ENCODE results near the gene HSPB1.
A peak's percentile ranks its signal among the peaks of the same experiment; 100 is the strongest.
"Not testable (repeated sequence)": the region's sequence is repeated elsewhere in the genome, so short reads cannot be mapped to it uniquely, and the experiment has no call there.

The HSPB1 gene

DNA sequence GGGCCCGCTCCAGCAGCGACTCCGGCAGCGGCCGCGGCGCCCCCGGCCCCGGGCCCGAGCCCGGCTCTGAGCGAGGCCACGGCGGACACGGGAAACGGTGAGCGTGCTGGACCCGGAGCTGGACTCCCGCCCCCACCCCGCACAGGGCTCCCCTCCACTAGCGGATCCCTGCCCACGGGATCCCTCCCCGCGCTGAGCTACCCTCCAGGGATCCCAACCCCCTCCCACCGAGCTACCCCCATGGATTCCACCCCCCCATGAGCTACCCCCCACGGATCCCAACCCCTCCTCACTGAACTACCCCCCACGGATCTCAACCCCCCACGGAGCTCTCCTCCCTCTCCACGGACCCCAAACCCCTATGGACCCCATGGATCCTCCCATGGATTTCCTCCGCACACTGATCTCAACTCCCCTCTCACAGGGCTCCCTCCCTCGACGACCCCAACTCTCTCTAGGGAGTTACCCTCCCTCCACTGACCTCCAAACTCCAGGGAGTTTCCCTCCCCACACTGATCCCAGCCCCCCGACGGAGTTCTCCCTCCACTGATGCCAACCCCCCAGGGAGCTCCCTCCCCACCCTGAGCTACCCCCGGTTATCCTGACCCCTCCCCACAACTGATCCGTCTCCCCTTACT, 20.6 kb upstream of the HSPB1 start:
- DNase-seq (ENCODE audit: low read depth, low spot score), result no peak

DNA sequence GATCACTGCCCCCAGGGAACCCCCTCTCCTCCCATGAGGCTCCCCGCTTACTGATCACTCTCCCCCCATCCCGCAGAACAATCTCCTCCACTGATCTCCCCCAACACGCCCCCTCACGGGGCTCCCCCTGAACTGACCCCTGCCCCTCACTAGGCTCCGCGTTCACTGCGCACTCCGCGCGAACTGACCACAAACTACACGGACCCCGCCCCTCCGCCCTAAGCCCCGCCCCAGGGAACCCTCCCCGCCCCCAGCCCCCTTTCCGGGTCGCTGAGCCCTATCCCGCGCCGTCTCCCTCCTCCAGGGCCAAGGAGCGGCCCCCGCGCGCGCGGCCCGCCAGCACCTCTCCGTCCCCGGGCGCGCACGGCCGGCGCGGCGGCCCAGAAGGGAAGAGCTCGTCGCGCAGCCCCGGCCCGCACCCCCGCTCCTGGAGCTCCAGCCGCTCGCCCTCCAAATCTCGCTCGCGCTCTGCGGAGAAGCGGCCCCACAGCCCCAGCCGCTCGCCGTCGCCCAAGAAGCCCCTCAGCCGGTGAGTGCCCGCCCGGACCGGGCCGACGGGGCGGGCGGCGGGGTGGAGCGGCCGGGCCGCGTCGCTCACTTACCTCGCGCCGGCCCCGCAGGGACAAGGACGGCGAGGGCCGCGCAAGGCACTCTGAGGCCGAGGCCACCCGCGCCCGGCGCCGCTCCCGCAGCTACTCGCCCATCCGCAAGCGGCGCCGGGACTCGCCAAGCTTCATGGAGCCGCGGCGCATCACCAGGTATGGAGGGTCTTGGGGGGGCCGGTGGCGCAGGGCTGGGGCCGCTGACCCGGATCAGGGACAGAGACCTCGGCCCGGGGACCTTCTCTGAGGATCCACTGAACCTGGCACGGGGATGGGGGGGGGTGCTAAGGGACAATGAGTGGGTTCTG, 19.9 kb upstream of the HSPB1 start:
- no peak for DNase-seq (ENCODE audit: low read depth, low spot score)

DNA sequence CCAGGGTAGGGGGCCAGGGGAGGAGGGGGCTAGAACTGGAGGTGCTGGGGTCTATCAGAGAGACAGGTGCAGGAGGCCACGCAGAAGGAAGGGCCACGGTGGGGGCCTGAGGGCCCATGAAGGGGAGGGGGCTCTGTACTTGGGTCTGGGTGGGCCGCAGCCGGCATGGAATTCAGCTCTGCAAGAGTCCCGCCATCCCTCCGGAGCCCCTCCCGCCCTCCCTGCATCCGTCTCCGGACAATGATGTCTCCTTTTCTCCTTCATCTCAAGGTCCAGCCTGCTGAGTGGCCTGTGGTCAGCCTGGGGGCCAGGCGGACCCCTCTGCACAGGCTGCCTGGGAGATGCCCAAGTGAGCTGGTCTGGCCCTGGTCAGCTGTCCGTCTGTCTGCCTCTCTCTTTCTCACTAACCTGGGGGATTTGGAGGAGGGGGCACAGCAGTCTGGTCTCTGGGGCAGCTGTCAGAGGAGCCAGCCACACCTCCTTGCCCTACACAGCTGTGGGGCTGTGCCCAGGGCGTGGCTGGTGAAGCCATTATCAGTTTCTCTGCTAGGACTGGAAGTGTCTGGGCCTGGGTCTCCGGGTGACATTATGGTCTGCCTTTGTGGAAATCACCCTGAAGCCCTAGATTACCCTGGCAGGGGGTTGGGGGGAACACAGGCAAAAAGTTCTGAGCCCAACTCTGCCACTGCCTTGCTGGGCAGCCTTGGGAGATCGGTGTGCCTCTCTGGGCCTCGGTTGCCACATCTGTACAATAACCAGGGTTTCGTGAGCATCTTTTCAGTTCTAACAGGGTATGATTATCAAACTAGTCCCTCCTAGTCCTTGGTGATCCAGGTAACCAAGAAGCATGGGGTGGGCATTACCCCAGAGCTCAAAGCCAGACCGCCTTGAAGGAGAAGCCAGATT, 19.0 kb upstream of the HSPB1 start:
- no peak for DNase-seq (ENCODE audit: low read depth, low spot score)

DNA sequence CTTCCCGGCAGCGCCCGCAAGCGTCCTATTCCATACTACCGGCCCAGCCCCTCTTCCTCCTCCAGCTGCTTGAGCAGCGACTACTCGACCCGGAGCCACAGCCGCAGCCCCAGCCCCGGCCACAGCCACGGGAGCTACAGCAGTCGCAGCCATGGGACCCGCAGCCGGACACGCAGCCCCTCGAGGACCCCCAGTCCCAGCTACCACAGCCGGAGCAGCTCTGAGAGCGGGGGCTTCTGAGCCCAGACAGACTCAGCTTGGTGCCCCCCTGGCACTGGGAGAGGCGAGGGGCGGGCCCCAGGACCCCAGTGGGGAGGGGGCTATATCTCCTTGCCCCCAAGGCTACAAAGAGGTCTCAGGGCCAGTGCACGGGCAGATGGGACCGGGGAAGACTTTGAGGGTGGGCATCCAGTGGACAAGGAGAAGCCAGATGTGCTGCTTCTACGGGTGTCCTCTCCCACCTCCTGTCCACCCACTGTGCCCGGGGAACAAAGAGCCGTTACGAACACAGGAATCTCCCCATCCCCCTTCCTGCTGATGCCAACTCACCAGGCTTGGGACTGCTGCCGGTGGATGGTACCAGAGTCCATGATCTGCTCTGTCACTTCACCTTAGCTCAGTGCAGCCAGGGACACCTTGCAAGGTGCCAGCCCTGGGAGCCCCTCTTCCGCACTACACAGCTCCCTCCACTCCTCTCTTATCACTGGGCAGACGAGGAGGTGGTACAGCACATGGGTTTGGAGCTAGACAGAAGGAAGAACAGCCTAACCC, 16.7 kb upstream of the HSPB1 start:
- no peak for DNase-seq (ENCODE audit: low read depth, low spot score)

DNA sequence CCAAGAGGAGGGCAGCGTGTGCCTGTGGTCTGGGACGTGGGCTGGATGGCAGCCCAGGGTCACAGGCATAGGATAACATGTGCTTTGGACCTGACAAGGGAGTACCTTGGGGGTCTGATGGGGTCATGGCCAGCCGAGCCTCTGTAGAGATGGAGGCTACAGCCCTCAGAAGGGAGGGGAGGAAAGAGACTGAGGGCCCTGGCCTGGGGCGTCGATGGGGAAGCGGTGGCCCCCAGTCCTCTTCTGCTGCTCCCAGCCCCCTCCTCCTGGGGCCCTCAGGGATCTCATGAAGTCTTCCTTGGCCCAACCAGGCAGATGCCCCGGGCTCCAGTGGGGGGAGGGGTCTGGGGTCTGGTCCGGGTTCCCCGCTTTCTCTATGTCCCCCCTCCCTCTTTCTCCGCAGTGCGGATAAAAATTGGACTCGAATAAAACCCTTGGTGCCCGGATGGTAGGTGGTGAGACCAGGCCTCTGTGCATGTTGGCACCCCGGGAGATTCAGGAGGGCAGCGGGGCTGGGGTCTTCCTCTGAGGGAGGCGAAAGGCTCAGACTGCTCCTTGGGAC, 15.6 kb upstream of the HSPB1 start:
- no peak for DNase-seq (ENCODE audit: low read depth, low spot score)

DNA sequence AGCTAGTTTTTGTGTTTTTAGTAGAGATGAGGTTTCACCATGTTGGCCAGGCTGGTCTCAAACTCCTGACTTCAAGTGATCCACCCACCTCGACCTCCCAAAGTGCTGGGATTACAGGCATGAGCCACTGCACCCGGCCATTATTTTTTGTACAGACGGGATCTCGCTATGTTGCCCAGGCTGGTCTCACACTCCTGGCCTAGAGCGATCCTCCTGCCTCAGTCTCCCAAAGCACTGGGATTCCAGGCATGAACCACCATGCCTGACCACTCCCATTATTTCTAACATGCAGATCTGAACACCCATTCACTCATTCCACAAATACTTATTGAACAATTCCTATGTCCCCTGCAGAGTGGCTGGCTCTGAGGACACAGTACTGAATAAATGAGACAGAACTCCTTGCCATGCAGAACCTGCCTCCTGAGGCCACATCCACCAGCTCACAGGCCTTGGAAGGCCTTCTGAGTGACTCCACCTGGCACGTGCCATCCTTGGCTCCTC, 11.6 kb upstream of the HSPB1 start:
- DNase-seq (ENCODE audit: low read depth, low spot score), result not testable (repeated sequence)

DNA sequence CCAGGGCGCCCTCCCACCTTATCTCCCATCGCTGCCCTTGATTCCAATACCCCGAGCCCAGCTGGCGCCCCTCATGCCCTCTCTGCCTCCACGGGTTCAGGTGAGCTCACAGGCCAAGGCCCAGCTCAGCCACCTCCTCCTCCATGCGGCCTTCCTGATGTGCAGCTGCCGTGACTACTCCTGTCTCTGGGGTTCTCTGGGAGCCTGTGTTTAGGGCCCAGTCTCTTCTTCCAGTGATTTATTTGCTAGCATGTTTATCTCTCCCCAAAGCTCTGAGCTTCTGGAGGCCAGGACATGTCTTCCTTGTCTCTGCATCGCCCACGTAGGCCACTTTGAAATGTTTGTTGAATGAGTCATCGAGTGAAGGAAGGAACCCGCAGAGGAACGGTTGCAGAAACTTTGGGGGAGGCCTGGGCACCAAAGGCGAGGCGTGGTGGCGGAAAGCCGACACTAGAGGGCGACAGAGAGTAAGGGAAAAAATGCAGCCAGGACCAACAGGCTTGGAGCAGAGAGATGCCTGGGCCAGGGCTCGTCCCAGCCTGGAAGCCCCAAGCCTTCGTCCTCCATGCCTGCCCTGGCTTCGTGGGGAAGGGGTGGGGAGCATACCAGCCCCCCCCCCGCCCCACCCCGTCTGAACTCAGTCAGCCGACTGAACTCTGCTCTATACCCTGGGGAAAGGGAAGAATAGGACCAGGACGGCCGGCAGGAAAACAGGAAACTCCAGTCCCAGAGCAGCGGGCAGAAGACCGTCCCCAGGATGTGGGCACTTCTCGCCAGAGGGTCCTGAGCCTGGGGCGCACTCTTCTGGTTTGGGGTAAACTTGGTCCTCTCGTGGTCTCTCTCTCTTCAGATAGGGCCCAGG, 10.9 kb upstream of the HSPB1 start:
- DNase-seq (ENCODE audit: low read depth, low spot score), result peak; percentile 99

DNA sequence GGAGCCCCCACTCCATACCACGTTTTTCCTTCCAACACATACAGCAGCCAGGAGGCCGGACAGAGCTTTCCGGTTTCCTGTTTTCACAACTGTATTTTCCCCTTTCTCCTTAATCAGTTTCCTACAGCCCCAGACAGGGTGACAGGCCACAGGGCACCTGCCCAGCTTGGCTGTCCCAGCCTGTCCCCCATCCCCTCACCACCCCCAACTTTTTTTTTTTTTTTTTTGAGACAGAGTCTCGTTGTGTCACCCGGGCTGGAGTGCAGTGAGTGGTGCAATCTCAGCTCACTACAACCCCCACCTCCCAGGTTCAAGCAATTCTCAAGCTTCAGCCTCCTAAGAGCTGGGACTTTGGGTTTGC, 10.3 kb upstream of the HSPB1 start:
- no peak for DNase-seq (ENCODE audit: low read depth, low spot score)

DNA sequence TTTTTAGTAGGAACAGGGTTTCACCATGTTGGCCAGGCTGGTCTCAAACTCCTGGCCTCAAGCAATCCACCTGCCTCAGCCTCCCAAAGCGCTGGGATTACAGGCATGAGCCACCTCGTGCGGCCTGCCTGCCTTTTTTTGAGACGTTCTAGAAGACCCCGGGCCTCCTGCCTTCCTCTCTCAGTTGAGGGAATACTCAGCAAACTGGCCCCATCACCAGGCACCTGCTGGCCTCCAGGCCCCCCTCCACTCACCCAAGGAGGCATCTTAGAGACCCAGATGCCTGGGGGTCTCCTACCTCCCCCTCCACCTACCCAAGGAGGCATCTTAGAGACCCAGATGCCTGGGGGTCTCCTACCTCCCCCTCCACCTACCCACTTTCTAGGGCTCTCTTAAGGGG, 9.6 kb upstream of the HSPB1 start:
- not testable (repeated sequence) for DNase-seq (ENCODE audit: low read depth, low spot score)

DNA sequence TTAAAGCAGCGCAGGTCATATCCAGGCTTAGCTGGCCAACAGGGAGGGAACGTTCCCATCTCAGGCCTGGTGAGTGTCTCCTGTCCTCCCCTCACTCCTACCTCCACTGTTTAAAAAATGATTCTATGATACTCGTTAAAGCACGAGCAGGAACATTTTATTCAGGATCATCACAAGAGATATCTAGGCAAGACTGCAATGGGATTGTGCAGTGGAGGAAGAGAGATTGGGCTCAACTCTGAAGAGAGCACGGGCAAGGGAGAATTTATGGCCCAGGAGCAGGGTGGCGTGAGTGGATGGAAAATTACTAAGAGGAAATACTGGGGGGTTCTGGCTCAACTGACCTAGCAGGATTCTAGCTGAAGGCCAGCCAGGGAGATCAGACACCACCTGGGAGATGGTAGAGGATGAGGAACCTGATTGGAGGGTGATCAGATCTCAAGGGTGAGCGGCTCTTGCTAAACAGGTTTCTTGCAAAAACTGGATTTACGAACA, 9.0 kb upstream of the HSPB1 start:
- DNase-seq (ENCODE audit: low read depth, low spot score), result peak; percentile 80

DNA sequence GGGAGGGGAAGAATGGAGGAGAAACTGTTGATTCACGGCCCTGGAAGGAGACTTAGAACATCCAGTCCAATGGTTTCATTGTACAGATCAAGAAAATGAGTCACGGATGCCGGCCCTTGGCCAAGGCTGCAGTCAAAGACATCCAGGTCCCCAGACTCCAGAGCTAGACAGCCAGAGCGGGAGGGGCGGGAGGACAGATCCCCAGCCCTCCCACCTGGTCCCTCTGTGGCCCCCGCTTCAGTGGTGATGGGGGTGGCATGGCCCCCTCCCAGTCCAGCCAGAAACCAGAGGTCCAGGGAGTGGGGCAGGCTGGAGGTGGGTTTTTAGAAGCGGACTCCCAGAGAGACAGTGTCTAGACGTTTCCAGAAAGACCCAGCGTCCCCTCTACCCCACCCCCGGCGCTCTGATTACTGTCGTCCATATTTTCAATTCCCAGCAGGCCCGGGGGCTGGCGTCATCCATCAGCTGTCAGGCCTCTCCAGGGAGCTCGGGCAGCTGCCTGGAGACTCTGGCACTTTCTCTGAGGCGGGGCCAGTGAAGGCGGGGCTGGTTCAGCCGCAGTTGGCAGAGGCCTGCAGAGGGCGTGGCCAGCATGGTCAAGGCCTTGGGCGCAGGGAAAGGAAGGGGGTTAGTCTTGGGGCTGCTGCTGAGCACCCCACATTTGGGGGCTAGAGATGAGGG, 8.0 kb upstream of the HSPB1 start:
- peak; percentile 94 for DNase-seq (ENCODE audit: low read depth, low spot score)

DNA sequence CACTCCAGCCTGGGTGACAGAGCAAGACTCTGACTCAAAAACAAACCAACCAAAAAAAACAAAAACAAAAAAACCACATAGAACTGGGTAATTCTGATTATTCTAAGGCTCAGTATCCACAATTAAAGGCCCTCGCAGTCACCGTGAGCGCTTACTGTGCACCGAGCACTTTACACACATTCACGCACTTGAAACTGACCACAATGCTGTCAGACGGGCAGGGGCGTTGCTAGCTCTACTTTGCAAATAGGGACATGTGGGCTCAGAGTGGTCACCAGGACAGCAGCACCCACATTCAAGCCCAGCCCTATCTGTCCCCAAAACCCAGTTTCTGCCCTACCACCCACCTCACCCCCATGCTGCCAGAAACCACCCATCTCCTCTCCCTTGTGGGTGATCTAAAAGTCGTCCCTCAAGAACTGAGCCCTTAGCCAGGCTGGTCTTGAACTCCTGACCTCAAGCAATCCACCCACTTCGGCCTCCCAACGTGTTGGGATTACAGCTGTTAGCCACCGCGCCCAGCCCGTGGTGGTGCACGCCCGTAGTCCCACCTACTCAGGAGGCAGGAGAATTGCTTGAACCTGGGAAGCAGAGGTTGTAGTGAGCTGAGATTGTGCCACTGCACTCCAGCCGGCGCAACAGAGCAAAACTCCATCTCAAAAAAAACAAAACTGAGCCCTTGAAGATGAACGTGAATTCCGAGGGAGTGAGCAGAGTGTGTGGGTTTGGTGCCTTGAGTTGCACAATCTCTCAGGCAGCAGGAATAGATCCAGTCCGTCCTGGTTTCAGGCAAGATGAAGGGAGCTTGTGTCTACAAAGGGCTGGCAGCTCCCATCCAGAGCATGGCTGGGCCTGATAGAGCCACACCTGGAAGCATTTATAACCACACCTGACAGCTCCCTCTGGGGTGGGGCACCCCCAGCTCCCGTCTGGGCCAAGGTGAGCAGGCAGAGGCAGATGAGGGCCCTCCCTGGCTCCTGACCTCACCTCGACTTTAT, 5.4 kb upstream of the HSPB1 start:
- no peak for DNase-seq (ENCODE audit: low read depth, low spot score)

DNA sequence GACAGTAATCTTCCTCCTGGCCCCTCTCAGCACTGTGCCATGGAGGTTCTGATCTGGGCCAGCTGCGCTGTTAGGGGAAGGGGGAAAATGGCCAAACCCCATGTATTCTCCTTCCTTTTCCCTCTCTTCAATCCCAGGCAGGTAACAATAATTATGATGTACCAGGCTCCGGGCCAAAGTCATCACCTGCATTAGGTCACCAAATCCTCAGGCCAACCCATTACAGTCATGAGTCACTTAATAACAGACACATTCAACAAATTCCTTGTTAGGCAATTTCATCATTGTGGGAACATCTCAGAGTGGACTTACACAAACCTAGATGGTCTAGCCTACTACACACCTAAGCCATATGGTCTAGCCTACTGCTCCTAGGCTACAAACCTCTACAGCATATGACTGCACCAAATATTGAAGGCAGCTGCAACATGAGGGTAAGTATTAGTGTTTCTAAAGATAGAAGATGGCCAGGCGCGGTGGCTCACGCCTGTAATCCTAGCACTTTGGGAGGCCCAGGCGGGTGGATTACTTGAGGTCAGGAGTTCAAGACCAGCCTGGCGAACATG, 2.2 kb upstream of the HSPB1 start:
- DNase-seq (ENCODE audit: low read depth, low spot score), result no peak

DNA sequence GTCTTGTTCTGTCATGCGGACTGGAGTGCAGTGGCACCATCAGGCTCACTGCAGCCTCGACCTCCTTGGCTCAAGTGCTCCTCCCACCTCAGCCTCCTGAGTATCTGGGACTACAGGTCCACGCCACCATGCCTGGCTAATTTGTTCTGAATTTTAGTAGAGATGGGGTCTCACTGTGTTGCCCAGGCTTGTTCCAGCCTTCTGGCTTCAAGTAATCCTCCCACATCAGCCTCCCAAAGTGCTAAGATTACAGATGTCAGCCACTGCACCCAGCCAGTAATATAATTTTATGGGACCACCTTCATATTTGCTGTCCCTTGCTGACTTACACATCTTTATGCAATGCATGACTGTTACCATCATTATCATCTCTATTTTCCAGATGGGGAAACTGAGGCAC, 1.5 kb upstream of the HSPB1 start:
- DNase-seq (ENCODE audit: low read depth, low spot score), result no peak

DNA sequence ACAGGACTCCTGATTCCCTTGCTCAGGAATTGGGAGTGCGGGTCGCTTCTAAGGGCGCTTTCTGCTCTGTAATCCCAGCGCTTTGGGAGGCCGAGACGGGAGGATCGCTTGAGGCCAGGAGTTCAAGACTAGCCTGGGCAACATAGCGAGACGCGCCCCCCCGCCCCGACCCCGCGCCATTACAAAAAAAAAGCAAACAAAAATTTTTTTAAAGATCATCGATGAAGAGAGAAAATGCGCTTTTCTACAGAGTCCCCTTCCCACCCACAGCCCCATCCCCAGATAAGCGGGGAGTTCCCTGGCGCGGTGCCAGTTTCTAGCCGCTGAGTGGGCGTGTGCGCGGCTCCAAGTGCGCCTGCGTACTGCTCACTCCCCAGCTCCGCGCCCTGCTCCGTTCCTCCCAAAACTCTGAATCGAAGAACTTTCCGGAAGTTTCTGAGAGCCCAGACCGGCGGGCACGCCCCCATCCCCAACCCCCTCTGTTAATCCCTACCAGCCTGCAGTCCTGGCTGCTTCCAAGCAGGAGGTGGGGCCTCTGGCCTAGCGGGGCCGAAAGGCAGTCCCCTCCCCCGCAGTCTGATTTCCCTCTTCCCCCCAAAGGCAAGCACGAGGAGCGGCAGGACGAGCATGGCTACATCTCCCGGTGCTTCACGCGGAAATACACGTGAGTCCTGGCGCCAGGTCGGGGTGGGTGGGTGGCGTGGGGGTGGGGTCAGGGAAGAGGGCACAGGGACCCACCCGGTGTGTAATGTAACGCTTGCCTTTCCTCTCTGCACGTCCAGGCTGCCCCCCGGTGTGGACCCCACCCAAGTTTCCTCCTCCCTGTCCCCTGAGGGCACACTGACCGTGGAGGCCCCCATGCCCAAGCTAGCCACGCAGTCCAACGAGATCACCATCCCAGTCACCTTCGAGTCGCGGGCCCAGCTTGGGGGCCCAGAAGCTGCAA, 1.0 kb downstream of the HSPB1 start:
- DNase-seq (ENCODE audit: low read depth, low spot score), result peak; percentile 98

DNA sequence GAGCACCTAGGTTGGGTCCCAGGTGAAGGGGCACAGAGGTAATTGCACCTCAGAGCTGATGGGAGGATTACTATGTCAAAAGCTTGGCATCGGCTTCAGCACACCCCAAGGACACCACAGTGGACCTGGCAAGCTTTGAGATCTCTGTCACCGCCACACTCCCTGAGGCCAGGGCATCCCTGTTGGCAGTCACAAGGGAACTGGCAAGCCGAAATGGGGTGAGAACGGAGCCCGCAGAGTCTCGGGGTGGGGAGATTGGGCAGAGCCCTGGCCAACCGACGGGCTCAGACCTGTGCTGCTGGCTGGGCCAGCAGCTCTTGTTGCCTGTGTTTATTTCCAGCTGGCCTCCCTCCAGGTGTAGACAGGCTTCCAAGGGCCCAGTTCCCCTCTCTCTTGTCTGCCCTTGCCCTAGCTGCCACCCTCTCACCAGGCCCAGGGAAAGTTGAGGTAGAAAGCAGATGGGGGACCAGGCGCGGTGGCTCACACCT, 2.5 kb downstream of the HSPB1 start:
- DNase-seq (ENCODE audit: low read depth, low spot score), result no peak
